GM19452 (cell line): ENCODE measurements around the gene EFCAB14.
"Not testable (repeated sequence)": the region's sequence is repeated elsewhere in the genome, so short reads cannot be mapped to it uniquely, and the experiment has no call there.

Experiments used
- ATAC-seq: cut with Tn5 transposase; IDR thresholded peaks from one replicate; pipeline ENCODE4 v1.9.1; 2021; ENCODE audit not compliant: unreplicated experiment

Gene EFCAB14

GRCh38 chr1:46724991-46725735 is 6.2 kb upstream of the EFCAB14 start:
- ATAC-seq = peak; percentile 70

- no peak for ATAC-seq
Measured at GRCh38 chr1:46723901-46724300, 5.0 kb upstream of the EFCAB14 start.

GRCh38 chr1:46721686-46722205 is 2.8 kb upstream of the EFCAB14 start:
- ATAC-seq = no peak

- ATAC-seq = no peak
Measured at GRCh38 chr1:46721204-46721603, 2.3 kb upstream of the EFCAB14 start.

- not testable (repeated sequence) for ATAC-seq
Measured at GRCh38 chr1:46720319-46720718, 1.4 kb upstream of the EFCAB14 start.

GRCh38 chr1:46719689-46720088 is 775 bp upstream of the EFCAB14 start:
- no peak for ATAC-seq

GRCh38 chr1:46718340-46718726 is 581 bp downstream of the EFCAB14 start:
- ATAC-seq = no peak

- no peak for ATAC-seq
Measured at GRCh38 chr1:46717654-46718053, 1.3 kb downstream of the EFCAB14 start.

GRCh38 chr1:46714976-46715375 is 3.9 kb downstream of the EFCAB14 start:
- no peak for ATAC-seq

- no peak for ATAC-seq
Measured at GRCh38 chr1:46708121-46708520, 10.8 kb downstream of the EFCAB14 start.

GRCh38 chr1:46705408-46705807 is 13.5 kb downstream of the EFCAB14 start:
- no peak for ATAC-seq

GRCh38 chr1:46703927-46704641 is 14.8 kb downstream of the EFCAB14 start:
- ATAC-seq = no peak

GRCh38 chr1:46699666-46700065 is 19.2 kb downstream of the EFCAB14 start:
- ATAC-seq = no peak

- ATAC-seq = no peak
Measured at GRCh38 chr1:46697053-46697452, 21.9 kb downstream of the EFCAB14 start.

- not testable (repeated sequence) for ATAC-seq
Measured at GRCh38 chr1:46694676-46695075, 24.2 kb downstream of the EFCAB14 start.

- no peak for ATAC-seq
Measured at GRCh38 chr1:46692811-46693770, 25.8 kb downstream of the EFCAB14 start.

- no peak for ATAC-seq
Measured at GRCh38 chr1:46691997-46692790, 26.7 kb downstream of the EFCAB14 start.

GRCh38 chr1:46690931-46691421 is 27.9 kb downstream of the EFCAB14 start:
- ATAC-seq = no peak

GRCh38 chr1:46689897-46690296 is 29.0 kb downstream of the EFCAB14 start:
- ATAC-seq = no peak

GRCh38 chr1:46689356-46689755 is 29.6 kb downstream of the EFCAB14 start:
- ATAC-seq = no peak
